Esophagus muscularis mucosa (tissue), 4 donors: ENCODE results near the gene CFAP97.

ENCODE experiments used
- CTCF ChIP-seq, 3 experiments: fragments of 200-600 bp in 2 of 3; fragments of 450-650 bp in 1 of 3; sonication (generic) in 2 of 3; IDR thresholded peaks; one replicate each; pipeline ENCODE4 v1.5.1; 2017 to 2019; ENCODE audit warnings: antibody characterized with exemption in 3 of 3, mild to moderate bottlenecking in 2 of 3, moderate library complexity in 1 of 3
- EP300 ChIP-seq: sonication (generic); formaldehyde crosslinking; IDR thresholded peaks from one replicate; pipeline ENCODE4 v1.6.1; 2017; ENCODE audit warnings: antibody characterized with exemption
- POLR2AphosphoS5 ChIP-seq, 2 donors: sonication (generic); formaldehyde crosslinking; IDR thresholded peaks; one replicate each; pipeline ENCODE4 v1.6.1; 2017; ENCODE audit warnings: antibody characterized with exemption in 2 of 2

GRCh38 chr4:185122681-185123345 is 81.0 kb downstream of the CFAP97 start:
- TF ChIP-seq CTCF (IDR thresholded peaks at IDR 0.05) (no peak), EP300 (no peak), POLR2AphosphoS5 (IDR thresholded peaks at IDR 0.05) (no peak)
